Pancreas (tissue), 10 donors: ENCODE results near the gene BRD7. TPM values are rescaled to one million over a fixed set of nuclear protein-coding genes. Genes with fewer than 3 reads are reported as not detected.
A peak's percentile ranks its signal among the peaks of the same experiment; 100 is the strongest.

Experiments
- ATAC-seq, 4 donors: fragments of 200-7000 bp; cut with Tn5 transposase; one replicate each; pipeline versions ENCODE4 v1.8.0 to v1.9.1; 2020; ENCODE audit warnings: mild to moderate bottlenecking in 4 of 4, moderate library complexity in 4 of 4
- DNase-seq, 6 donors: peaks; one replicate each; pipeline ENCODE4 v3.0.0-alpha.2; 2020
- FAIRE-seq: peaks from 2 replicates; lab custom pipeline; 2012; peaks lifted over from hg19 to GRCh38; lab: Jason Lieb, UNC
- H3K27ac ChIP-seq, 4 donors: fragments of 200-600 bp; sonication (generic); 1 replicate in 3 of 4; 2 replicates in 1 of 4; pipeline versions ENCODE4 v1.5.0 to v1.8.0; 2020
- H3K27me3 ChIP-seq, 4 donors: fragments of 200-600 bp; one replicate each; pipeline ENCODE4 v1.8.0; 2021
- H3K36me3 ChIP-seq, 3 donors: fragments of 200-600 bp; sonication (generic) in 1 of 3; one replicate each; pipeline versions ENCODE4 v1.5.0 to v1.8.0; 2020 to 2021
- H3K4me1 ChIP-seq, 3 donors: fragments of 200-600 bp; one replicate each; pipeline ENCODE4 v1.8.0; 2021
- H3K4me3 ChIP-seq, 4 donors: fragments of 200-600 bp; sonication (generic) in 2 of 4; one replicate each; pipeline versions ENCODE4 v1.5.0 to v1.8.0; 2020 to 2021
- H3K9me3 ChIP-seq, 4 donors: fragments of 200-600 bp; one replicate each; pipeline ENCODE4 v1.8.0; 2021
- WGBS, 2 donors: extraction: QIAGEN DNeasy Blood & Tissue Kit; methylation state at CpG; one replicate each; pipeline ENCODE4 v1.1.7; 2013; 5-methylcytosine and 5-hydroxymethylcytosine counted together
- intact Hi-C, 3 donors: fragments of 100-400 bp; cut with DNase I; formaldehyde crosslinking; loops; one replicate each; pipeline versions ENCODE4 v1.11.1 to v1.14.2; 2022
- polyA plus RNA-seq, 2 donors: library from polyadenylated mRNA; stranded (reverse); fragments of 200-250 nt; gene quantifications; one replicate each; pipeline ENCODE4 v1.2.3, GENCODE V29; 2013
- total RNA-seq, 6 donors: library from RNA; stranded (reverse); fragmentation: NEBNext Ultra II Directional in 4 of 6; extraction: Animal tissue kit (Norgen Biotek cat#: 25700) in 4 of 6; gene quantifications; one replicate each; pipeline versions ENCODE4 v1.2.1 to v1.2.4, GENCODE V29; 2021 to 2023
- TF ChIP-seq, protein P1 (sequence below), 4 donors: fragments of 200-600 bp; sonication (generic) in 3 of 4; IDR thresholded peaks; one replicate each; pipeline versions ENCODE4 v1.5.0 to v1.8.0; 2021; ENCODE audit warnings: antibody characterized with exemption in 4 of 4
- donor health status: healthy with polysubstance abuse.
- donor health status: DM: no; HTN: no; CAD: no; lungs with moderate emphysema.
- donor health status: DM: no; HTN: no; CAD: no.
- donor health status: control.
- donor health status: control.
- donor health status: Bipolar disorder and iron deficiency.
- donor health status: DM: yes; HTN: yes; CAD: no.
- donor health status: DM: no; HTN: no; CAD: no.
- donor health status: DM: no; HTN: no; CAD: no.
- donor health status: DM: yes; HTN: yes; CAD: no.

The BRD7 gene
- total and polyA plus RNA-seq, 8 donors: 23.4 to 40.4 (median 32.4) TPM

DNA sequence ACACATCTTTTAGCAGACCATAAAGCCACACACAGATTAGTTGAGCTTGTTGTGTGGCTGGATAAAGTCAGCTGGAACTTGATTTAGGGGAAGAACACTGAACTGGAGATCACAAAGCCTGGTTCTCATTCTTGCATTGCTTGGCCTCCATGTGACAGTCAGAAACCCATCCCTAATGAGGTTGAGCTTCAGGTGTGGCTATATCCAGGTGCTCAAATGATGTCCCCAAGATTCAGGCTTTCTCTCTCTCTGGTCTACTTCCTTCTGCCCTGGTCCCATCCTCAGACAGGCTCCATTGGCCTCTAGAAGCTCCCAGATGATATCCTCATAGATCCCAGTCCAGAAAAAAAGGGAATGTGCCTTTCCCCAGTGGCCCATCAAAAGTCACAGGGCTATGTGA is 9.6 kb upstream of the BRD7 start:
- H3K4me1 ChIP-seq: no peaks in the 10 kb centered on the region
- TF ChIP-seq, protein P1, sequence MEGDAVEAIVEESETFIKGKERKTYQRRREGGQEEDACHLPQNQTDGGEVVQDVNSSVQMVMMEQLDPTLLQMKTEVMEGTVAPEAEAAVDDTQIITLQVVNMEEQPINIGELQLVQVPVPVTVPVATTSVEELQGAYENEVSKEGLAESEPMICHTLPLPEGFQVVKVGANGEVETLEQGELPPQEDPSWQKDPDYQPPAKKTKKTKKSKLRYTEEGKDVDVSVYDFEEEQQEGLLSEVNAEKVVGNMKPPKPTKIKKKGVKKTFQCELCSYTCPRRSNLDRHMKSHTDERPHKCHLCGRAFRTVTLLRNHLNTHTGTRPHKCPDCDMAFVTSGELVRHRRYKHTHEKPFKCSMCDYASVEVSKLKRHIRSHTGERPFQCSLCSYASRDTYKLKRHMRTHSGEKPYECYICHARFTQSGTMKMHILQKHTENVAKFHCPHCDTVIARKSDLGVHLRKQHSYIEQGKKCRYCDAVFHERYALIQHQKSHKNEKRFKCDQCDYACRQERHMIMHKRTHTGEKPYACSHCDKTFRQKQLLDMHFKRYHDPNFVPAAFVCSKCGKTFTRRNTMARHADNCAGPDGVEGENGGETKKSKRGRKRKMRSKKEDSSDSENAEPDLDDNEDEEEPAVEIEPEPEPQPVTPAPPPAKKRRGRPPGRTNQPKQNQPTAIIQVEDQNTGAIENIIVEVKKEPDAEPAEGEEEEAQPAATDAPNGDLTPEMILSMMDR (IDR thresholded peaks at IDR 0.05): no peak
- no peaks in the 10 kb centered on the region for H3K27me3 ChIP-seq
- H3K4me3 ChIP-seq: no peak overlapping the region
- no peaks in the 10 kb centered on the region for H3K9me3 ChIP-seq
- H3K36me3 ChIP-seq: no peaks in the 10 kb centered on the region
- ATAC-seq (no peak), DNase-seq (no peak), FAIRE-seq (no peak)
- H3K27ac ChIP-seq: no peak overlapping the region
- intact Hi-C loops: loop anchor here in 1 of 3 donors (10.0 kb wide), 1 partner anchor 266 kb away; no protein-coding TSS in a partner anchor

DNA sequence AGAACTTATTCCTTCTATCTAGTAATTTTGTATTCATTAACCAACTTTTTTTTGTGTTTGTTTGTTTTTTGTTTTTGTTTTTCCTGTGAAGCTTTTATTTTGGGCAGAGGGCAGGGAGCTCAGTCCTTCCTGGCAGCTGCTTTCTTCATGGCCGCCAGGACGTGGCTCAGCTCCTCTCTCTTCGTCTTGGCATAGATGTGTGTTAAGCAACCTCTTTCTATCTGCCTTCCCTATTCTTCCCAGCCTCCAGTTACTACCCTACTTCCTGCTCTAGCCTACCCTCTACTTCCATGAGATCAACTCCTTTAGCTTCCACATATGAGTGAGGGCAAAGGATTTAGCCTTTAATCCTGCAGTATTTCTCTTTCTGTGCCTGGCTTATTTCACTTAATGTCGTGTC is 8.2 kb upstream of the BRD7 start:
- H3K9me3 ChIP-seq: no peaks in the 10 kb centered on the region
- FAIRE-seq: no peak
- DNase-seq: no peak
- no peaks in the 10 kb centered on the region for H3K27me3 ChIP-seq
- no peak for ATAC-seq
- no peak overlapping the region for H3K27ac ChIP-seq
- WGBS, 2 donors: 57 to 75% methylated on average over 4 of the region's 4 CpGs
- no peaks in the 10 kb centered on the region for H3K36me3 ChIP-seq
- no peak overlapping the region for H3K4me3 ChIP-seq
- TF ChIP-seq, protein P1 (IDR thresholded peaks at IDR 0.05): no peak
- H3K4me1 ChIP-seq: no peaks in the 10 kb centered on the region
- intact Hi-C loops: loop anchor here in 1 of 3 donors (10.0 kb wide), 1 partner anchor 268 kb away; no protein-coding TSS in a partner anchor

DNA sequence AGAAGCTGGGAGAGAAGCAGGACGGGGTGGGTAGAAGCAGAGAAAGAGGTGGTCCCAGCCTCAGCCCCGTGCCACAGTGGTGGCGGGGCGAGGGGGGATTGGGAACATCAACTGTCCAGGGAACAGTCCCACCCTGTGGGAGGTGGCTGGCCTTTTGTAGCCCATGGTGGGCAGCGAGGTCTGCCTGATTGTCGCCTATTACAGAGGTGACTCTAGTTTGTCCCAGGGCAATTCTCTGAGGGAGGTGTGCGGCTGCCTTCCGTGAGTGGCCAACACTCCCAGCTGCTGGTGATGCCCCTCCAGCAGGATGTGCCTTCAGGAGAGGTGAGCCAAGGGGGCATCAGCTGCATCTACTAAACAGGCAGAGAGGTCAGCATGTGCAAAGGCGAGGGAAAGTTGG is 5.0 kb upstream of the BRD7 start:
- no peak for DNase-seq
- ATAC-seq: no peak
- Histone ChIP-seq H3K27me3 (no peaks in the 10 kb centered on the region), H3K4me3 (no peak overlapping the region), H3K36me3 (no peaks in the 10 kb centered on the region), H3K4me1 (peaks cover 0 to 5% (median 0%) of the 10 kb centered on the region in 3 donors), H3K9me3 (no peaks in the 10 kb centered on the region), H3K27ac (no peak overlapping the region)
- 77 to 88% methylated on average over 9 of the region's 9 CpGs for WGBS, 2 donors
- TF ChIP-seq, protein P1 (IDR thresholded peaks at IDR 0.05): no peak
- FAIRE-seq: no peak
- intact Hi-C loops: loop anchor here in 1 of 3 donors (10.0 kb wide), 1 partner anchor 271 kb away; no protein-coding TSS in a partner anchor

DNA sequence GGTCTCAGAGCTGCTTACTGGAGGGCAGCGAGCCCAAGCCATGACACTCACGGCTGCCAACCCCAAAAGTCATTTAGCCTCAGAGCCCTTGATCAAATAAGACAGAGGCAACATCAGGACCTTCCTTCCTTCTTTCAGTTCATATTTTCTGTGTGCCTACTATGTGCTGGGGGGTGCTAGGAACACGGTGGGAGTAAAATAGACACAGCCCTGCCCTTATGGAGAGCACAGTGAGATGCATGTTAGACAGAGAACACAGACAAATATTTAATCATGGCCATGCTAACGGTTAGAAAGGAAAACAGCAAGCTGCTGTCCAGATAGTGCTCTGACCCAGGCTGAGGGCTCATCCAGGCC is 4.5 kb upstream of the BRD7 start:
- FAIRE-seq: no peak
- ATAC-seq: no peak
- TF ChIP-seq, protein P1 (IDR thresholded peaks at IDR 0.05): no peak
- intact Hi-C loops: loop anchor here in 1 of 3 donors (10.0 kb wide), 1 partner anchor 271 kb away; no protein-coding TSS in a partner anchor
- Histone ChIP-seq H3K4me1 (peaks cover 0 to 5% (median 0%) of the 10 kb centered on the region in 3 donors), H3K36me3 (no peaks in the 10 kb centered on the region), H3K9me3 (no peaks in the 10 kb centered on the region), H3K4me3 (no peak overlapping the region), H3K27ac (no peak overlapping the region), H3K27me3 (no peaks in the 10 kb centered on the region)
- no peak for DNase-seq
- 56 to 65% methylated on average over 4 of the region's 4 CpGs for WGBS, 2 donors

DNA sequence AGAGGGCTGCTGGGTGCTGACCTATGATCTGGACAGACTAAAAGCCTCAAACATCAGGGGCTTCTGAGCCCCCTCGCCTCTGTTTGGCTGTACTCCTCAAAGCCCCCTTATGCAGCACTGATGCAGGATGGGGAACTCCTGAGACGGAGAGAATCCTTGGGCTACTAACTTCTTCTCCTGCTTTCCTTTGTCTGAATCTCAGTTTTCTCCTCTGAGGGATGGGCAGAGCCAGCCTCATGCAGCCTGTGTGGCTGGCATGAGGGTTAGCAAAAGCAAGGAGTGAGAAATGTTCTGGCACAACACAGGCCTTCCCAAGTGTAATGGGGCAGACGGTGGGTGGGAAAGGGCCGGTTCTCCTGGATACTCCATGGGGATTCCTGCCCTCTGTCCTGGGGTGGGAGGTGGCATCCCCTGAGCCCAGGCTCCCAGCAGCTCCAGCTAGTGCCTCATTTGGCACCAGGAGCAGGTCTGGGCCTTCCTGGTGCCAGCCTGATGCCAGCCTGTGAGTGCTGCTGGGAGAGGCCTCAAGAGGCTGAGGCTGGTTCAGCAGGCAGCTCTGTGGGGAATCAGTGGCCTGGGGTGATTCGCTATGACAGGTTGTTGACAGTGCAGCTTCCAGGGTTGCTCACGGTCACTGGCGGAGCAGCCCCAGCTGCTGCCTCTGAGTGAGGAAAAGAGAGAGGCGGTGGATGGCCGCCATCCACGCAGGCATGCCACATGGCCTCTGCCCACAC is 4.0 kb upstream of the BRD7 start:
- WGBS, 2 donors: 71 to 72% methylated on average over 10 of the region's 10 CpGs
- Histone ChIP-seq H3K27ac (no peak overlapping the region), H3K36me3 (no peaks in the 10 kb centered on the region), H3K27me3 (no peaks in the 10 kb centered on the region), H3K9me3 (no peaks in the 10 kb centered on the region), H3K4me1 (peaks cover 0 to 5% (median under 1%) of the 10 kb centered on the region in 3 donors), H3K4me3 (no peak overlapping the region)
- peak in 2 of 4 donors; percentile 44 to 63 for ATAC-seq
- TF ChIP-seq, protein P1 (IDR thresholded peaks at IDR 0.05): no peak
- peak in 3 of 6 donors; percentile 14 to 64 (median 25) for DNase-seq
- no peak for FAIRE-seq
- intact Hi-C loops: loop anchor here in 1 of 3 donors (10.0 kb wide), 1 partner anchor 272 kb away; no protein-coding TSS in a partner anchor
